Activated CD4-positive, alpha-beta memory T cell treated with anti-CD3 and anti-CD28 coated beads for 36 hours (primary cell): ENCODE results near the gene UBAC1. TPM values are rescaled to one million over a fixed set of nuclear protein-coding genes. Genes with fewer than 3 reads are reported as not detected.

Experiments
- CTCF ChIA-PET: fragments of 350-600 bp; sonication (Branson Sonifier 250); formaldehyde crosslinking; loops from one replicate; lab custom pipeline; 2021; ENCODE audit warnings: antibody characterized with exemption, inconsistent platforms; lab: Charles Lee
- POLR2A ChIA-PET: fragments of 350-600 bp; sonication (Branson Sonifier 250); formaldehyde crosslinking; loops from one replicate; lab custom pipeline; 2021; ENCODE audit warnings: antibody characterized with exemption; lab: Charles Lee
- DNase-seq: peaks from one replicate; pipeline ENCODE4 v3.0.0-alpha.2; 2020
- H3K27ac Mint-ChIP-seq: one replicate; pipeline ENCODE4 v1.8.0; 2021; ENCODE audit warnings: mixed read lengths
- H3K27me3 Mint-ChIP-seq: one replicate; pipeline ENCODE4 v1.8.0; 2021; ENCODE audit warnings: mixed read lengths
- H3K36me3 Mint-ChIP-seq: one replicate; pipeline ENCODE4 v1.8.0; 2021; ENCODE audit warnings: mixed read lengths
- H3K4me1 Mint-ChIP-seq: one replicate; pipeline ENCODE4 v1.8.0; 2021; ENCODE audit warnings: low read depth, mixed read lengths
- H3K4me3 Mint-ChIP-seq: one replicate; pipeline ENCODE4 v1.8.0; 2021; ENCODE audit warnings: mild to moderate bottlenecking, mixed read lengths
- H3K9me3 Mint-ChIP-seq: one replicate; pipeline ENCODE4 v1.8.0; 2021; ENCODE audit warnings: mixed read lengths
- intact Hi-C: fragments of 100-400 bp; cut with micrococcal nuclease; formaldehyde crosslinking; loops from one replicate; pipeline ENCODE4 v1.15.1; 2023
- total RNA-seq, 2 experiments: library from RNA; stranded (reverse); gene quantifications; one replicate each; pipeline ENCODE4 v1.2.3, GENCODE V29; 2021

UBAC1 gene
- total RNA-seq, 2 experiments from 2014 or later: 41.3 to 42.0 TPM

DNA sequence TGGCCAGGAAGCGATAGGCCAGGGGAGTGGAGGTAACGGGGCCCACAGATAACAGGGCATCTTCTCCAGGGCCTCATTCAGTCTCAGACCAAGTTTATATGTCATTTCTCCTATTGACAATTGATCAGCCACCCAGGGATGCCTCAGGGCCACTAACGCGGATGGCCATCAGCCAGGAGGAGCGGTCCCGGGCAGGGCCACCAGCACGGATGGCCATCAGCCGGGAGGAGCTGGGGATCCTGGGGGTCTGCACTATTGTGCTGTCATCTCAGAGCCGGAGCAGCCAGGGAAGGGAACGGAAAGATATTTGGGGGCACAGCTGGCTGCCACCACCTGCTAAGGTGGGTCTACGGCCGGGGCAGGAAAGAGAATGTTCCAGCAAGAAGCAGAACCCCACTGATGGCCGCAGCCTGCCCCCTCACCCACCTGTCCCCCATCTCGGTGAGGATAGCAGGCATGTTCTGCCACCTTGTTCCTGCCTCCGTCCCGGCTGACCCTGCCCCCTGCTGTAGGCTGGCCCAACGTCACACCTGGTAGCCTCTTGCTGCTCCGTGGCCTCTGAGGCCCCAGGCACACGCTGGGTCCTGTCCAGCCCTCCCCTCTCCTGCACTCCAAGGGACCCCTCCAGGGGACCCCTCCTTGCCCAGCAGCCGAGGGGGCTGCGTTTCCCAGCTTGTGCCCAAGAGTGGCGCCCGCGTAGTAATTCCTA, 21.5 kb upstream of the UBAC1 start:
- Mint-ChIP-seq H3K4me3 (no peak overlapping the region), H3K9me3 (no peaks in the 10 kb centered on the region), H3K27ac (no peak overlapping the region), H3K4me1 (peaks cover 11% of the 10 kb centered on the region), H3K36me3 (no peaks in the 10 kb centered on the region), H3K27me3 (no peaks in the 10 kb centered on the region)
- CTCF ChIA-PET: interaction anchor here (0.9 kb wide), 1 partner anchor 15 kb away, joined by 6 read pairs; no protein-coding TSS in a partner anchor
- DNase-seq: no peak
- POLR2A ChIA-PET: no interaction called here
- intact Hi-C loops: no loop called here

DNA sequence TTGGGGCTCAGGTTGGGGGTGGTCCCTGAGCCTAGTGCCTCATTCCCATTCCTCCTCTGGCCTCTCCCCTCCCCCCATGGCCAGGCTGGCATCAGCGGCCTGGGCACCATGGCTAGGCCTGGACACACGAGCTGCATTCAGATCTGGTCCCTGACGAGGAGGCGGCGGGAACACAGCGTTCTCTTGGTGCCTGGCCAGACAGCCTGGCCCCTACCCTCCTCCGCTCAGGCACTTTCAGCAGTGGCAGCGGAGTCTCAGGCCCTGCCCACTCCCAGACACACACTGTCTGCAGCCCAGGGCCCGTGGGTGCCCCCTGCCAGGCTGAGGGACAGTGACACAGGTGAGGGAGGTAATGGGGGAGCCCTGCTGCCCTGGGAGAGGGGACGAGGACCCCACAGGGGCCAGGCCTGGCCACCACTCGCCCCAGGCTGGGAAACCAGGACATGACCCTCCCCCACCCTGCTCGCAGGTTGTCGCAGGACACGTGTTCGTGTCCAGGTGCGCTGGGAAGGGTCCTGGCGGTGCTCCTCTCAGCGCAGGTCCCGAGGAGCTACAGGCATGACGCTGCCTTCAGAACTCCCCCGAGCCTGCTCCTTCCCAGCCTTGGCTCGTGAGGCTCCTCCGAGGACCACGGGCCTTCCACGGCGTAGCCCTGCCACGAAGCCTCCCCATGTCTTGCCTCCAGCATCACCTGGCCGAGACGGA, 19.9 kb upstream of the UBAC1 start:
- CTCF ChIA-PET: no interaction called here
- H3K9me3 Mint-ChIP-seq: no peaks in the 10 kb centered on the region

DNA sequence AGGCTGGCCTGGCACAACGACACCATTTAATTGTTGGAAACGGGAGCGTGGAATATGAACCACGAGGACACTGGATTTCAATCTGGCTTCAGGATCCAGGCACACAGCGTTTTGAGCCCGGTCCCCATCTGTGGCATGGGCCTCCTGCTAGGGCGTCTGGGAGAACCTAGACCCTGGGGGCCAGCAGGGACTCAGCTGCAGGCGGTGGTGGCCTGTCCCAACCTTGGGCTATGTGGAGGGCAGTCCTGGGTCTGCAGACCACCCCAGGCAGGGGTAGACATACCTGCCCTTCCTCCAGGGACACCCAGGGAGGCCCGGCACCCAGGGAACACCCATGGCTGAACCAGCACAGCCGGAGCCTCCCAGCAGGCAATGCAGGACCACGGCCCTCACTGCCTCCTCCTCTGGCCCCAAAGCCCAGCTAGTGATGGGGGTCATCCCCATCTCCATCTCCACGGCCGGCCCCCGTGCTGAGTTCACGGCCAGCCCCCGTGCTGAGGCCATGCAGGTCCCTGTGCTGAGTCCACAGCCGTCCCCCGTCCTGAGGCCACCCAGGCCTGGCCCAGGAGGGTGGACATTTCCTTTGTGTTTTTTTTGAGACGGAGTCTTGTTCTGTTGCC, 18.5 kb upstream of the UBAC1 start:
- Mint-ChIP-seq H3K36me3 (no peaks in the 10 kb centered on the region), H3K27ac (no peak overlapping the region), H3K4me1 (peaks cover 11% of the 10 kb centered on the region), H3K9me3 (no peaks in the 10 kb centered on the region), H3K4me3 (no peak overlapping the region), H3K27me3 (no peaks in the 10 kb centered on the region)
- ChIA-PET CTCF (interaction anchor here (1.1 kb wide), 1 partner anchor 12 kb away, joined by 3 read pairs; no protein-coding TSS in a partner anchor), POLR2A (no interaction called here)
- DNase-seq: no peak
- intact Hi-C loops: no loop called here

More for the DNA sequence above, 19.9 kb upstream of the UBAC1 start:
- POLR2A ChIA-PET: no interaction called here
- Mint-ChIP-seq H3K4me1 (peaks cover 11% of the 10 kb centered on the region), H3K27me3 (no peaks in the 10 kb centered on the region), H3K27ac (no peak overlapping the region), H3K36me3 (no peaks in the 10 kb centered on the region), H3K4me3 (no peak overlapping the region)
- DNase-seq: no peak
- intact Hi-C loops: no loop called here

DNA sequence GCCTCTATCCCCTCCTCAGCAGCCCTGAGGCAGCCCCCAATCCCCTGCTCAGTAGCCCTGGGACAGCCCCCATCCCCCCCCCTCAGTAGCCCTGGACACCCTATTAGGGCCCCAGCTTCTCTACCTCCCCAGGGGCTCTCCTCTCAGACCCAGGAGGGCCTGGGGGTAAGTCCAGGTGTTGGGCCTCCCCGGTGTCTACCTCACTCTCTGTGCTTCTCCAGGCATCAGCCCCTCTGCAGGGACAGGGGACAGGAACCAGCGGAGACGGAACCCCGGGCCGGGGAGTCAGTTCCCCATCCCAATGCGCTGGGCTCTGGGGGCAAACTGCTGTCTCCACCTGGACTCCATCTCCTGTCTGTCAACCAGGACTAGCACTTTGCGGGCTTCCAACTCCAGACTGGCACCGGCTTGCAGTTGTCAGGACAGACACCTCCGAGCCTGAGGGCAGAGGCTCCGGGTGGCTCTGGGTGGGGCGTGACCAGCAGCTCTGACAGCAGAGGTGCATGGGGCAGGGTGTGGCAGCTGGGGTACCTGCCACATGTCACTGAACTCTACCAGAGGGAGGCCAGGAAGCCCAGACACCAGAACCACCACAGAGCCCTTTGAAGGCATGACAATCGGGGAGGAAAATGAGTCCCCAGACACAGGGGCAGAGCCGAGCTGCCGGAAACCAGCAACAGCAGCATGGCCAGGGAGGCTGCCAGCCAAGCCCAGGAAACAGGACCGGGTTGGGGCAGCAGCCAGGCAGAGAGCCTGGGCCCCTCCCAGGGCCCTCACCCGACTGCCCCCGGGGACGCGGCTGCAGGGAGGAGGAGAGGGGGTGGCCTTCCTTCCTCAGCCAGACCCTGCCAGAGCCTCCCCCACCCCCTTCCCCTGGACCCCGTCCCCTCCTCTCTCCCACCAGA, 17.7 kb upstream of the UBAC1 start:
- DNase-seq: peak; percentile 57
- Mint-ChIP-seq H3K4me1 (peaks cover 11% of the 10 kb centered on the region), H3K27ac (no peak overlapping the region), H3K36me3 (no peaks in the 10 kb centered on the region), H3K9me3 (no peaks in the 10 kb centered on the region), H3K4me3 (no peak overlapping the region), H3K27me3 (no peaks in the 10 kb centered on the region)
- intact Hi-C loops: no loop called here
- ChIA-PET POLR2A (no interaction called here), CTCF (interaction anchor here (0.6 to 1.1 kb wide), 3 partner anchors 12 to 140 kb away, joined by 3 read pairs; partner anchors contain the start of gene UBAC1)

DNA sequence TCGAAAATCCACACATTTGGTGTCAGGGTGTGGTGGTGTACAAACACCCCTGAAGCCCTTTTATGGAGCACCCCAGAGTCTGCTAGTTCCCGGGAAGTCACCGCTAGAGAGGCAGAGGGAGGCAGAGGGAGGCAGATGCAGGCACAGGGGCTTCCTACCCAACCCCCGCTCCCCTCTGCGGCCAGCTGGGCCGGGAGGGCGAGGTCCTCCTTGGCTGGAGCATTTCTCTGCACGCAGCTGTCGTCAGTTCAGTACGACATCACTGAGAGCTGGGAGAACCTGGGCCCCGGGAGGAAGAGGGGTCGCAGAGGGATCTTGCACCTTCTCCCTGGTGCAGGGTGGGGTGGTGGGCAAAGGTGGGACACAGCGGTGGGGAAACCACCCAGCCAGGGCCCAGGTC, 15.8 kb upstream of the UBAC1 start:
- ChIA-PET CTCF (interaction anchor here (1.4 kb wide), 1 partner anchor 9 kb away, joined by 6 read pairs; no protein-coding TSS in a partner anchor), POLR2A (no interaction called here)
- H3K27me3 Mint-ChIP-seq: no peaks in the 10 kb centered on the region
- peaks cover 11% of the 10 kb centered on the region for H3K4me1 Mint-ChIP-seq
- DNase-seq: no peak
- intact Hi-C loops: no loop called here
- H3K4me3 Mint-ChIP-seq: no peak overlapping the region
- no peak overlapping the region for H3K27ac Mint-ChIP-seq
- no peaks in the 10 kb centered on the region for H3K36me3 Mint-ChIP-seq
- H3K9me3 Mint-ChIP-seq: no peaks in the 10 kb centered on the region

DNA sequence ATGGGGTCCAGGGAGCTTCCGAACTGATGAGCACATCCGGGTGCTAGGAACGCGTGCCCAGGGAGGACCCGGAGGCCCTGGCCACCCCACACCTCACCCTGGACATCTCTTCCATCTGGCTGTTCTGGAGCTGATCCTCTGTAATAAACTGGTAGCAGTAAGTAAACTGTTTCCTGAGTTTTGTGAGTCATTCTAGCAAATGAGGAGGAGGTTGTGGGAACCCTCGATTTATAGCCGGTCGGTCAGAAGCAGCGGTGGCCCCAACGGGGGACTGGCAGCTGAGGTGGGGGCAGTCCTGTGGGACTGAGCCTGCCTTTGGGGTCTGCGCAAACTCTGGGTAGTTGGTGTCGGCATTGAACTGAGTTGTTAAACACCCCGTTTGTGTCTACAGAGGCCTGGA, 15.4 kb upstream of the UBAC1 start:
- DNase-seq: no peak
- CTCF ChIA-PET: interaction anchor here (1.4 kb wide), 1 partner anchor 9 kb away, joined by 6 read pairs; no protein-coding TSS in a partner anchor
- intact Hi-C loops: no loop called here
- Mint-ChIP-seq H3K9me3 (no peaks in the 10 kb centered on the region), H3K4me1 (peaks cover 11% of the 10 kb centered on the region), H3K36me3 (no peaks in the 10 kb centered on the region), H3K27ac (no peak overlapping the region), H3K27me3 (no peaks in the 10 kb centered on the region), H3K4me3 (no peak overlapping the region)
- POLR2A ChIA-PET: no interaction called here

DNA sequence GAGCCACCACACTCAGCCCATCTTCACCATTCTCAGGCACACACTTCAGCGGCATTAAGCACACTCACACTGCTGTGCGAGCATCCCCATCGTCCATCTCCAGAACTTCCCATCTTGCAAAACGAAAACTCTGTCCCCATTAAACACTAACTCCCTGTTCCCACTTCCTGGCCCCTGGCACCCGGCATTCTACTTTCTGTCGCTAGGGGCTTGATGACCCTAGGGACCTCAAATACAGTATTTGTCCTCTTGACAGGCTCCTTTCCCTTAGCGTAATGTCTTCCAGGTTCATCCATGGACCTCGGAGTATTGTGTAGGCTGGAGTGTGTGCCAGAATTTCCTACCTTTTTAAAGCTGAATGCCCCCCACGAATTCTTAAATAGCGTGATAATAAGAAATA, 14.7 kb upstream of the UBAC1 start:
- CTCF ChIA-PET: interaction anchor here (1.4 kb wide), 1 partner anchor 8 kb away, joined by 6 read pairs; no protein-coding TSS in a partner anchor
- Mint-ChIP-seq H3K9me3 (no peaks in the 10 kb centered on the region), H3K4me3 (no peak overlapping the region), H3K36me3 (no peaks in the 10 kb centered on the region), H3K4me1 (peaks cover 11% of the 10 kb centered on the region), H3K27ac (no peak overlapping the region), H3K27me3 (no peaks in the 10 kb centered on the region)
- POLR2A ChIA-PET: no interaction called here
- intact Hi-C loops: no loop called here
- DNase-seq: no peak

DNA sequence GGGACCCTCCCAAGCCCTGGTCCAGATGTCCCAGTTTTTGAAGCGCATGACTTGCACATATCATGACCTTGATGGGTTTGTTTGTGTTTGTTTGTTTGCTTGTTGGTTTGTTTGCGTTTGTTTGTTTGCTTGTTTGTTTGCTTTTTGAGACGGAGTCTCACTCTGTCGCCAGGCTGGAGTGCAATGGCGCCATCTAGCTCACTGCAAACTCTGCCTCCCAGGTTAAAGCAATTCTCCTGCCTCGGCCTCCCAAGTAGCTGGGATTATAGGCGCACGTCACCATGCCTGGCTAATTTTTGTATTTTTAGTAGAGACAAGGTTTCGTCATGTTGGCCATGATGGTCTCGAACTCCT, 13.0 kb upstream of the UBAC1 start:
- DNase-seq: no peak
- ChIA-PET POLR2A (no interaction called here), CTCF (no interaction called here)
- Mint-ChIP-seq H3K36me3 (no peaks in the 10 kb centered on the region), H3K4me3 (no peak overlapping the region), H3K27me3 (no peaks in the 10 kb centered on the region), H3K9me3 (no peaks in the 10 kb centered on the region), H3K27ac (no peak overlapping the region), H3K4me1 (peaks cover 4% of the 10 kb centered on the region)
- intact Hi-C loops: no loop called here

DNA sequence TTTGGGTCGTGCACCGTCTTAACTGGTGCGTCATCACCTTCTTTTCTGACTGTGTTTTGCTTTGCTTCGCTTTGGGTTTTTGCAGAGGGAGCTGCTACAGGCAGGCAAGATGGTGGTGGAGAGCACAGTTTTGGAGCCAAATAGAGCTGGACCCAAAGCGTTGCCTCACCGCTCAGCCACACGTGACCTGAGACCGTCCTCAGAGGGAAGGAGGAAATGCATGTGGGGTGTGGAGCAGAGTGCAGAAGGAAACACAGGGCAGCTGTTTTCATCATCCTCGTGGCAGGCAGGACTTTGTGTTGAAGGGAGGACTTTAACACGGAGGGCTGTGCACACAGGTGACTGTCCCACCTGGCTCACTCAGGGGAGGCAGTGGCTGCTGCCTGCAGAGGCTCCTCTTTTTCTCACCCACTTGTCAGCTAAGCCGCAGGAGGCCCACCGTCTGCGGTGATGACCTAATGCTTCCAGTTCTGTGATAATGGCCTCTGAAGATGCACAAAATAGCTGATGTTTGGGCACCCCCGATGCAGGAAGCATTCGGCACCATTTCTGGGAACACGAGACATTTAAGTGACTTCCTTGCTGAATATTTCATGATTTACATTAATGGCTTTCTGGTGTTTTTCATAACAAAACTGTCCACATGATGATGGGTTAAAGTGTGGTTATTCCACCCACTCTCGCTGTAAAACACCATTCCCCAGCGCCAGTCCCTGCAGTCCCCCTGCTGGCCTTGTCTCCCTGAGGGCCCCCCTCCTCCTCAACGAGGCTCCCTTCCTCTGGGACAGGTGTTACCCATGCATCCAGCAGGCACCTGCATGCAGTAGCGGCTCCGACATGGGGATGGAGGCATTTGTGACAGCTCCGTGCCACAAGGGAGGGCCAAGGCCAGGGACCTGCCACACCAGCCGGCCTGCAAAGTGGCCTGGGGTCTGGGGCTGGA, 12.4 kb upstream of the UBAC1 start:
- H3K27me3 Mint-ChIP-seq: no peaks in the 10 kb centered on the region
- H3K27ac Mint-ChIP-seq: no peak overlapping the region
- POLR2A ChIA-PET: no interaction called here

DNA sequence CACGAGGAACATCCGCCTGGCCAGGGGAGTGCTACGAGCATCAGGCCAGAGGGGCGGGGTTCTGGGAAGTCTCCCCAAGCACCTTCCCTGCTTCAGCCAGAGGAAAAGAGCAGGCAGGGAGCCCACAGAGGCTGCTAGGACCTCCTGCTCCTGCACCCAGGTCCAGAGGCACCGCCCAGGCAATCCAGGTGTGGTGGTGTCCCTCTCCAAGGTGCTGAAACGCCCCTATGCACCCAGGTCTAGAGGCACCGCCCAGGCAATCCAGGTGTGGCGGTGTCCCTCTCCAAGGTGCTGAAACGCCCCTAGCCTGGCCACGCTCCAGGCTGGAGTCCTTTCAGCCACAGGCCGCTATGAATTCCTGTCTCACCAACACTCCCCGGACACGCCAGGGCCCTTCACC, 10.7 kb upstream of the UBAC1 start:
- H3K9me3 Mint-ChIP-seq: no peaks in the 10 kb centered on the region
- H3K4me3 Mint-ChIP-seq: no peak overlapping the region
- no peak overlapping the region for H3K27ac Mint-ChIP-seq
- CTCF ChIA-PET: interaction anchor here (6.8 kb wide), 1 partner anchor 150 kb away, joined by 122 read pairs; no protein-coding TSS in a partner anchor
- peaks cover 2% of the 10 kb centered on the region for H3K27me3 Mint-ChIP-seq
- peak; percentile 60 for DNase-seq
- no peaks in the 10 kb centered on the region for H3K36me3 Mint-ChIP-seq
- H3K4me1 Mint-ChIP-seq: peaks cover 5% of the 10 kb centered on the region
- POLR2A ChIA-PET: no interaction called here
- intact Hi-C loops: no loop called here

More for the DNA sequence above, 12.4 kb upstream of the UBAC1 start:
- H3K36me3 Mint-ChIP-seq: no peaks in the 10 kb centered on the region
- H3K4me1 Mint-ChIP-seq: no peaks in the 10 kb centered on the region
- CTCF ChIA-PET: interaction anchor here (1.1 kb wide), 1 partner anchor 149 kb away, joined by 3 read pairs; no protein-coding TSS in a partner anchor
- intact Hi-C loops: no loop called here
- no peak for DNase-seq
- no peak overlapping the region for H3K4me3 Mint-ChIP-seq
- H3K9me3 Mint-ChIP-seq: no peaks in the 10 kb centered on the region
